ENCODE measurements around the gene RUSF1.
"Not testable (repeated sequence)": the region's sequence is repeated elsewhere in the genome, so short reads cannot be mapped to it uniquely, and the experiment has no call there.

Gene RUSF1

GRCh38 chr16:31528523-31529107 is 20.4 kb upstream of the RUSF1 start:
- Mint-ChIP-seq H3K4me1 (peaks cover 3% of the 10 kb centered on the region), H3K36me3 (no peaks in the 10 kb centered on the region), H3K9me3 (no peaks in the 10 kb centered on the region), H3K27me3 (peaks cover 10% of the 10 kb centered on the region), H3K27ac (no peak overlapping the region), H3K4me3 (peak overlapping the region; percentile 28)
- ATAC-seq (ENCODE audit: low read depth), result no peak
- no peak for DNase-seq (ENCODE audit: low spot score in 2 of 2)

DNA sequence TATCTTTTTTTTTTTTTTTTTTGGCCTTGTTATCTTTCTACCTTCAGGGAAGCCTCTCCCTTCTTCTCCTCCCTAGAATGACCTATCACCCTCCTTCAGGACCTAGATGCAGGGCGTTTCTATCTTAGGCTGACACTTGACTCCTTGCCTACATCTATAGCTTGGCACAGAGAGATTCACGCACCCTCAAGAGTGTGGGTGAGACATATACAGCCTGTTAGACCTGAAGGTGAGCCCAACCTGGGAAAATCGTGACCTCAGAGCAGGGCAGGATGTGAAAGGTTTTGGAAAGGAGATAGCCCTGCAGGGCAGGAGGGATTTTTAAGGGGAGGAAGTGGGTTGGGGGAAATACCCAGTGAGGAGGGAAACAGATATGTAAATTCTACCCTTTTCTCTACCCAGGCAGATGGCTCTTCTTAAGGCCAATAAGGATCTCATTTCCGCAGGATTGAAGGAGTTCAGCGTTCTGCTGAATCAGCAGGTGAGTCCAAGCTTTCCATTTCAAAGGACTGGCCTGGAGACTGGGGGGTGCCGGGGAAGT is 19.6 kb upstream of the RUSF1 start, which contains the start of gene AHSP:
TSS of gene AHSP (plus strand) at position 167 of the 541 bp plus-strand sequence. CDS start at position 407, 240 bp downstream.
- peaks cover 3% of the 10 kb centered on the region for H3K4me1 Mint-ChIP-seq
- no peak within 1 kb of the TSS for H3K27ac Mint-ChIP-seq
- H3K4me3 Mint-ChIP-seq, result peak within 1 kb of the TSS; percentile 28
- ATAC-seq (ENCODE audit: low read depth) (peak; percentile 45), DNase-seq (ENCODE audit: low spot score in 2 of 2) (no peak)
- H3K9me3 Mint-ChIP-seq, result no peaks in the 10 kb centered on the region
- no peaks in the 10 kb centered on the region for H3K36me3 Mint-ChIP-seq
- H3K27me3 Mint-ChIP-seq, result peaks cover 10% of the 10 kb centered on the region

- H3K4me3 Mint-ChIP-seq, result no peak overlapping the region
- no peaks in the 10 kb centered on the region for H3K36me3 Mint-ChIP-seq
- no peak for DNase-seq (ENCODE audit: low spot score in 2 of 2)
- no peaks in the 10 kb centered on the region for H3K9me3 Mint-ChIP-seq
- peaks cover 3% of the 10 kb centered on the region for H3K4me1 Mint-ChIP-seq
- H3K27ac Mint-ChIP-seq, result no peak overlapping the region
- H3K27me3 Mint-ChIP-seq, result peaks cover 12% of the 10 kb centered on the region
- ATAC-seq (ENCODE audit: low read depth), result no peak
Measured at GRCh38 chr16:31525113-31525512, 16.9 kb upstream of the RUSF1 start.

DNA sequence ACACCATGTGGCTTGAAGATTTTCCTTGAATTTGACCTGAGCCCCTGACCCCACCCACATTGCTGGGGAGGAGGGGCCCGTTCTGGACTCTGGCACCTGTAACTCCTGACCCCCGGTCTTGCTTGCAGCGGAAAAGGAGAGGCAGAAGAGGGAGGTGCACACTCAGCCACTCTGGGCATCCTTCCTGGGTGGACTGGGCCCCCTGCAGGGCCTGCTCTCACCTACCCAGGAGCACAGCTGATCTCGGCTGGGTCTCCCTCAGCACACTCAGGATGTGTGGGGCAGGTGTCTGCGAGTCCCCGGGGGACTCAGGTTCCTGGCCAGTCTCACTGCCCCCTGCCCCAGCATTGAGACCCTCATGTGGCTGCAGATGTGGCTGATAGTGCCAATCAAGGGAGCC is 15.6 kb upstream of the RUSF1 start:
- H3K4me3 Mint-ChIP-seq; H3K27ac Mint-ChIP-seq; H3K9me3 Mint-ChIP-seq; H3K36me3 Mint-ChIP-seq; DNase-seq (ENCODE audit: low spot score in 2 of 2); H3K4me1 Mint-ChIP-seq; ATAC-seq (ENCODE audit: low read depth): not testable (repeated sequence)
- H3K27me3 Mint-ChIP-seq, result peaks cover 11% of the 10 kb centered on the region

DNA sequence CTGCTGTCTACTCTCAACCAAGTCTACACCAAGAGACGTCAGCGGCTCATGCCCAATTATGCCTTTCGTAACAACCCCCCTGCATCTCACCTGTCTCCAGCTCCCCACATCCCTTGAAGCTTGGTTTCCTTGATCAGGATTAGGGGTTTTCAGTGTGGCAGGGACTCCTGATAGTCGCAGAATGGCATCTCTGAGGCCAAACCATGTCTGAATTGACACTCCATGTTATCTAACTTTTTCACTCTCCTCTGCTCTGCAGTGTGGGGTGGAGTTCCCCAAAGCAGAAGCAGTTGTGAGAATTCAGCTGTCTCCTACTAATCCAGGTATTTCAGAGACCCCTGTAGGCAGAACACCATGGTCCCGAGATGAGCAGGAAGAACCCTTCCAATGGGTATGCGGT is 13.9 kb upstream of the RUSF1 start:
- no peak for DNase-seq (ENCODE audit: low spot score in 2 of 2)
- no peak overlapping the region for H3K4me3 Mint-ChIP-seq
- H3K36me3 Mint-ChIP-seq, result peaks cover 2% of the 10 kb centered on the region
- H3K27me3 Mint-ChIP-seq, result peaks cover 4% of the 10 kb centered on the region
- H3K27ac Mint-ChIP-seq, result no peak overlapping the region
- no peaks in the 10 kb centered on the region for H3K9me3 Mint-ChIP-seq
- no peak for ATAC-seq (ENCODE audit: low read depth)
- H3K4me1 Mint-ChIP-seq, result no peaks in the 10 kb centered on the region

DNA sequence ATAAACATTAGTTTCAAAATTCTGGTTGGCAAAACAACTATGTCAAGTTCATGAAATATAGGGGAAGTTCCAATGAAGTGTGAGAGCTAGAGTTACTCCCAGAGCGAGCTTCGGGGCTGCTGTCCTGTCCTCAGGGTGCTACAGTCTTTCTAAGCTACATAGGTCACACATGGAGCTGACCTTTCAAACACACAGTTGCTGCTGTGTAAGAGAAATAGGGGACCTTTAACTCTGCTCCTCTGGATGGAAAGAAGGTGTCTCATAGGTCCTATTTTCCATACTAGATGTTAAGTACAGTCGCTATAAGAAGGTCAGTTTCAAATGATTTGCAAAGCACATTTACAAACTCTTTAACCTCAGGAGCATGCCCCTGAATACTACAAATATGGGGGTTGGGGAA is 13.2 kb upstream of the RUSF1 start:
- DNase-seq (ENCODE audit: low spot score in 2 of 2) (no peak), ATAC-seq (ENCODE audit: low read depth) (no peak)
- Mint-ChIP-seq H3K27me3 (peaks cover 6% of the 10 kb centered on the region), H3K27ac (no peak overlapping the region), H3K4me3 (no peak overlapping the region), H3K4me1 (no peaks in the 10 kb centered on the region), H3K36me3 (peaks cover 4% of the 10 kb centered on the region), H3K9me3 (peaks cover 2% of the 10 kb centered on the region)

DNA sequence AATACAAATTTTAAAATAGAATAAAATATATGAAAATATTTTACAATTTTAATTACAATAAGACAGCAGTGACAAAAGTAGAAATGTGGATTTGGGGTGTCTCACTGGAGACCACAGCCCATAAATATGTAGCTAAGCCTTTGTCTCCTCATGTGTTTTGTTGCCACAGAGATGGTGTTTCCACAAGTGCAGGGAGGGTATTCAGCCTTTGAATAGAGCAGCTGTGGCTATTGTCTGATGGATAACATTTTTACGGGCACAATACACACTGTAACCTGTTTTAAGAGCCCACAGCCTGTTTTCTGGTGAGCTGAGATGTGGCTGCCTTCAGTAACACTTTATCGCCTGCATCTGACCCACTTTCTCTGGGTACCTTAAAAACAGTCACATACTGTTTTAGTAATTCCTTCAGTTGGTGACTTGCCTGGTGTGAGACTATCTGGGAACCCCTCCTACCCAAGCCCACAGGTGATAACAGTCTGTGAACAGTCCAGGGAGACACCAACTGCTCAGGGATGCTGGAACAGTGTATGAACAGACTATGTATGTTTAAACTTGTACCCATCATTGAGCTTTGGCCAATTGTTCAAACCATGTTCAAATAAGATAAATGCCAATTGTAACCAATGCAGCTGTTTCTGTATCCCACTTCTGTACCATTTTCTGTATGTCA is 11.7 kb upstream of the RUSF1 start:
- Mint-ChIP-seq H3K4me3 (no peak overlapping the region), H3K4me1 (no peaks in the 10 kb centered on the region), H3K36me3 (peaks cover 4% of the 10 kb centered on the region), H3K9me3 (peaks cover 2% of the 10 kb centered on the region), H3K27ac (no peak overlapping the region), H3K27me3 (peaks cover 6% of the 10 kb centered on the region)
- no peak for DNase-seq (ENCODE audit: low spot score in 2 of 2)
- ATAC-seq (ENCODE audit: low read depth), result no peak

GRCh38 chr16:31517800-31518402 is 9.7 kb upstream of the RUSF1 start:
- peaks cover 4% of the 10 kb centered on the region for H3K36me3 Mint-ChIP-seq
- peaks cover 2% of the 10 kb centered on the region for H3K9me3 Mint-ChIP-seq
- peaks cover 6% of the 10 kb centered on the region for H3K27me3 Mint-ChIP-seq
- no peak overlapping the region for H3K27ac Mint-ChIP-seq
- DNase-seq (ENCODE audit: low spot score in 2 of 2) (no peak), ATAC-seq (ENCODE audit: low read depth) (no peak)
- H3K4me3 Mint-ChIP-seq, result no peak overlapping the region
- H3K4me1 Mint-ChIP-seq, result no peaks in the 10 kb centered on the region

GRCh38 chr16:31513884-31514283 is 5.7 kb upstream of the RUSF1 start:
- no peak for ATAC-seq (ENCODE audit: low read depth)
- Mint-ChIP-seq H3K9me3 (peaks cover 2% of the 10 kb centered on the region), H3K4me3 (no peak overlapping the region), H3K27ac (no peak overlapping the region), H3K36me3 (peaks cover 4% of the 10 kb centered on the region), H3K27me3 (peaks cover 3% of the 10 kb centered on the region), H3K4me1 (peaks cover 14% of the 10 kb centered on the region)
- DNase-seq (ENCODE audit: low spot score in 2 of 2), result no peak

- Mint-ChIP-seq H3K4me3 (no peak overlapping the region), H3K9me3 (peaks cover 2% of the 10 kb centered on the region), H3K27me3 (peaks cover 3% of the 10 kb centered on the region), H3K36me3 (peaks cover 4% of the 10 kb centered on the region), H3K27ac (no peak overlapping the region), H3K4me1 (peaks cover 16% of the 10 kb centered on the region)
- no peak for ATAC-seq (ENCODE audit: low read depth)
- DNase-seq (ENCODE audit: low spot score in 2 of 2), result no peak
Measured at GRCh38 chr16:31513126-31513525, 4.9 kb upstream of the RUSF1 start.

GRCh38 chr16:31508706-31509195 is 560 bp upstream of the RUSF1 start:
- ATAC-seq (ENCODE audit: low read depth), result no peak
- peak overlapping the region; percentile 91 for H3K4me3 Mint-ChIP-seq
- peaks cover 4% of the 10 kb centered on the region for H3K36me3 Mint-ChIP-seq
- H3K27me3 Mint-ChIP-seq, result no peaks in the 10 kb centered on the region
- H3K4me1 Mint-ChIP-seq, result peaks cover 31% of the 10 kb centered on the region
- peak overlapping the region; percentile 90 for H3K27ac Mint-ChIP-seq
- H3K9me3 Mint-ChIP-seq, result no peaks in the 10 kb centered on the region
- no peak for DNase-seq (ENCODE audit: low spot score in 2 of 2)

- Mint-ChIP-seq H3K27me3 (no peaks in the 10 kb centered on the region), H3K36me3 (peaks cover 4% of the 10 kb centered on the region), H3K9me3 (no peaks in the 10 kb centered on the region), H3K4me3 (peak overlapping the region; percentile 91), H3K4me1 (peaks cover 29% of the 10 kb centered on the region), H3K27ac (peak overlapping the region; percentile 90)
- ATAC-seq (ENCODE audit: low read depth) (peak; percentile 22), DNase-seq (ENCODE audit: low spot score in 2 of 2) (no peak)
Measured at GRCh38 chr16:31507617-31507928, 618 bp downstream of the RUSF1 start.

- Mint-ChIP-seq H3K4me1 (peaks cover 29% of the 10 kb centered on the region), H3K27me3 (no peaks in the 10 kb centered on the region), H3K36me3 (peaks cover 5% of the 10 kb centered on the region), H3K27ac (peak overlapping the region; percentile 73), H3K9me3 (no peaks in the 10 kb centered on the region), H3K4me3 (no peak overlapping the region)
- ATAC-seq (ENCODE audit: low read depth) (no peak), DNase-seq (ENCODE audit: low spot score in 2 of 2) (no peak)
Measured at GRCh38 chr16:31505483-31505882, 2.7 kb downstream of the RUSF1 start.

DNA sequence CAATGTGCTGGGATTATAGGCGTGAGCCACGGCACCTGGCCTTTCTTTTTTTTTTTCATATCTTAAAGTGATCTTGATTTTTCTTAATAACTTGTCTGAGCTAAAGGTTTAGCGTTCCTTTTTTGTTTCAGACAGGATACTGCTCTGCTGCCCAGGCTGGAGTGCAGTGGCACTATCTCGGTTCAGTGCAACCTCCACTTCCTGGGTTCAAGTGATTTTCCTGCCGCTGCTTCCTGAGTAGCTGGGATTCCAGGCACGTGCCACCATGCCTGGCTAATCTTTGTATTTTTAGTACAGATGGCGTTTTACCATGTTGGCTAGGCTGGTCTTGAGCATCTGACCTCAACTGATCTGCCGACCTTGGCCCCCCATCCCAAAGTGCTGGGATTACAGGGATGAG is 4.0 kb downstream of the RUSF1 start:
- Mint-ChIP-seq H3K36me3 (peaks cover 6% of the 10 kb centered on the region), H3K27me3 (no peaks in the 10 kb centered on the region), H3K27ac (no peak overlapping the region), H3K9me3 (no peaks in the 10 kb centered on the region), H3K4me3 (no peak overlapping the region), H3K4me1 (peaks cover 24% of the 10 kb centered on the region)
- no peak for DNase-seq (ENCODE audit: low spot score in 2 of 2)
- ATAC-seq (ENCODE audit: low read depth), result no peak
